OCI-LY3 (cell line): Measurements from ENCODE around the gene ZNF143.

Experiments used
- H2AFZ ChIP-seq: fragments of 200-600, 300-600 bp; shearing (Covaris generic); 2 replicates; pipeline ENCODE4 v1.6.0; 2014; ENCODE audit warnings: antibody characterized with exemption, low read depth, low read length
- H3K27ac ChIP-seq: fragments of 200-600, 300-600 bp; sonication (generic); 2 replicates; pipeline ENCODE4 v1.5.1; 2014; ENCODE audit warnings: mild to moderate bottlenecking, low read length, moderate library complexity, mixed read lengths
- H3K27me3 ChIP-seq: fragments of 200-600, 300-600 bp; sonication (generic); 2 replicates; pipeline ENCODE4 v1.6.1; 2014; ENCODE audit warnings: low read depth, low read length, mixed read lengths
- H3K36me3 ChIP-seq: fragments of 200-600, 300-600 bp; sonication (generic); replicated peaks from 2 replicates; pipeline ENCODE3; 2014; ENCODE audit warnings: low read depth, low read length, mixed read lengths
- H3K4me1 ChIP-seq: fragments of 300-600, 200-600 bp; sonication (generic); 2 replicates; pipeline ENCODE4 v1.6.1; 2014; ENCODE audit warnings: low read length, mixed read lengths
- H3K4me2 ChIP-seq: fragments of 200-600, 300-600 bp; sonication (generic); 2 replicates; pipeline ENCODE4 v1.6.1; 2014; ENCODE audit warnings: low read length, mixed read lengths
- H3K4me3 ChIP-seq: fragments of 300-600, 200-600 bp; sonication (generic); 2 replicates; pipeline ENCODE4 v1.5.1; 2014; ENCODE audit warnings: antibody characterized with exemption, mild to moderate bottlenecking, low read length, moderate library complexity
- H3K79me2 ChIP-seq: fragments of 300-600, 200-600 bp; shearing (Covaris generic); 2 replicates; pipeline ENCODE4 v1.6.1; 2014; ENCODE audit warnings: mild to moderate bottlenecking, low read length, mixed read lengths
- H3K9ac ChIP-seq: fragments of 300-600, 200-600 bp; shearing (Covaris generic); 2 replicates; pipeline ENCODE4 v1.6.0; 2014; ENCODE audit warnings: mild to moderate bottlenecking, low read length, moderate library complexity
- H3K9me3 ChIP-seq: fragments of 200-600, 300-600 bp; shearing (Covaris generic); 2 replicates; pipeline ENCODE4 v1.6.1; 2014; ENCODE audit warnings: low read length, mixed read lengths; ENCODE audit not compliant: insufficient read depth
- H4K20me1 ChIP-seq: fragments of 200-600, 300-600 bp; sonication (generic); 2 replicates; pipeline ENCODE4 v1.6.1; 2016; ENCODE audit warnings: low read length, mixed read lengths; ENCODE audit not compliant: insufficient read depth
- EZH2phosphoT487 ChIP-seq: fragments of 200-600 bp; shearing (Covaris generic); IDR thresholded peaks from 2 replicates; pipeline ENCODE4 v1.6.1; 2018; ENCODE audit warnings: antibody characterized with exemption, mixed run types, low read depth
- TF ChIP-seq, protein P1 (sequence below): fragments of 200-600, 300-600 bp; sonication (generic); IDR thresholded peaks from 2 replicates; pipeline ENCODE4 v1.5.1; 2014; ENCODE audit warnings: antibody characterized with exemption, low read length, low read depth

The ZNF143 gene

GRCh38 chr11:9573775-9574621 is 113.2 kb downstream of the ZNF143 start:
- Histone ChIP-seq H3K9ac (peak overlapping the region; percentile 89), H3K27me3 (no peaks in the 10 kb centered on the region), H3K79me2 (peaks cover 61% of the 10 kb centered on the region), H3K9me3 (no peaks in the 10 kb centered on the region), H4K20me1 (peaks cover 30% of the 10 kb centered on the region), H3K36me3 (peaks cover 43% of the 10 kb centered on the region), H3K4me1 (peaks cover 52% of the 10 kb centered on the region), H3K4me2 (peak overlapping the region; percentile 91), H3K4me3 (peak overlapping the region; percentile 95), H3K27ac (peak overlapping the region; percentile 77), H2AFZ (no peak overlapping the region)
- TF ChIP-seq EZH2phosphoT487, result no peak
- TF ChIP-seq, protein P1, sequence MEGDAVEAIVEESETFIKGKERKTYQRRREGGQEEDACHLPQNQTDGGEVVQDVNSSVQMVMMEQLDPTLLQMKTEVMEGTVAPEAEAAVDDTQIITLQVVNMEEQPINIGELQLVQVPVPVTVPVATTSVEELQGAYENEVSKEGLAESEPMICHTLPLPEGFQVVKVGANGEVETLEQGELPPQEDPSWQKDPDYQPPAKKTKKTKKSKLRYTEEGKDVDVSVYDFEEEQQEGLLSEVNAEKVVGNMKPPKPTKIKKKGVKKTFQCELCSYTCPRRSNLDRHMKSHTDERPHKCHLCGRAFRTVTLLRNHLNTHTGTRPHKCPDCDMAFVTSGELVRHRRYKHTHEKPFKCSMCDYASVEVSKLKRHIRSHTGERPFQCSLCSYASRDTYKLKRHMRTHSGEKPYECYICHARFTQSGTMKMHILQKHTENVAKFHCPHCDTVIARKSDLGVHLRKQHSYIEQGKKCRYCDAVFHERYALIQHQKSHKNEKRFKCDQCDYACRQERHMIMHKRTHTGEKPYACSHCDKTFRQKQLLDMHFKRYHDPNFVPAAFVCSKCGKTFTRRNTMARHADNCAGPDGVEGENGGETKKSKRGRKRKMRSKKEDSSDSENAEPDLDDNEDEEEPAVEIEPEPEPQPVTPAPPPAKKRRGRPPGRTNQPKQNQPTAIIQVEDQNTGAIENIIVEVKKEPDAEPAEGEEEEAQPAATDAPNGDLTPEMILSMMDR, result no peak

DNA sequence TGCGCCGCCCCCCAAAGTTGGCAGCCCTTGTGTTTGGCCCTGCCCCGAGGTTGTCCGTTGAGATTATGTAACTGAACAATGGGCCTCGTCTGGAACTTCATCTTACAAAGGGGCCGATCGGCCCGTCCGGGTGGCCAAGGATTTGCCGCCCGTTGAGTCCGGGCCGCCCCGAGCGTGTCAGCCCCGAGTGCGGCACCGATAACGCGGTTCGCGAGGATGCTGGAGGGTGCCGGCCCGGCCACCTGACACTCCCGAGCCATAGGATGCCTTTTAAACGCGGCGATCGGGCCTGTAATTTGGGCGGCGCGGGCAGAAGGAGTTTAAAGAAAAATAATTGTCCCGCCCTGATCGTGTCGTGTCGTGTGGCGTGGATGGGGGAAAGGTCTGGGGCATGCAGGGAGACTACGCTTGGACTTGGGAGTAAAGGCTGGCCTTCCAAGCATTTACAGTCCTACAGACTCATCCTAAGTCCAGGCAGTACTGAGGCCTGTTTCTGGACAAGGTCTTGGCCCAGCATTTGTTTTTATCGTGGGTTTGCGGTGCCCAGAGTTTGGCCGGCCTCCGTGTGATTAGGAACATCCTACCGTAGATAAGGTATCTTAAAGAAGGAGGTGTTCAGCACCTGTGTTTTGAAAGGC is 113.9 kb downstream of the ZNF143 start:
- Histone ChIP-seq H2AFZ (no peak overlapping the region), H3K4me1 (peaks cover 48% of the 10 kb centered on the region), H4K20me1 (peaks cover 38% of the 10 kb centered on the region), H3K79me2 (peaks cover 69% of the 10 kb centered on the region), H3K9me3 (no peaks in the 10 kb centered on the region), H3K27me3 (no peaks in the 10 kb centered on the region), H3K9ac (peak overlapping the region; percentile 89), H3K4me3 (peak overlapping the region; percentile 95), H3K4me2 (peak overlapping the region; percentile 91), H3K36me3 (peaks cover 50% of the 10 kb centered on the region), H3K27ac (peak overlapping the region; percentile 77)
- TF ChIP-seq EZH2phosphoT487, result no peak
- TF ChIP-seq, protein P1, result no peak

- peaks cover 42% of the 10 kb centered on the region for H4K20me1 ChIP-seq
- H3K36me3 ChIP-seq, result peaks cover 56% of the 10 kb centered on the region
These were observed 114.7 kb downstream of the ZNF143 start for GRCh38 chr11:9575260-9576240.

More at GRCh38 chr11:9575260-9576240, 114.7 kb downstream of the ZNF143 start:
- H2AFZ ChIP-seq, result no peak overlapping the region
- no peaks in the 10 kb centered on the region for H3K9me3 ChIP-seq
- H3K4me1 ChIP-seq, result peaks cover 40% of the 10 kb centered on the region
- H3K27me3 ChIP-seq, result no peaks in the 10 kb centered on the region
- H3K79me2 ChIP-seq, result peaks cover 77% of the 10 kb centered on the region
- TF ChIP-seq EZH2phosphoT487, result no peak
- TF ChIP-seq, protein P1, result no peak
- peak overlapping the region; percentile 91 for H3K4me2 ChIP-seq
- H3K4me3 ChIP-seq, result peak overlapping the region; percentile 95
- H3K9ac ChIP-seq, result peak overlapping the region; percentile 89
- peak overlapping the region; percentile 77 for H3K27ac ChIP-seq
